GM21737 (cell line): ENCODE results near the gene GYG2.
"Not testable (repeated sequence)": the region's sequence is repeated elsewhere in the genome, so short reads cannot be mapped to it uniquely, and the experiment has no call there.

ENCODE experiments used
- ATAC-seq: cut with Tn5 transposase; IDR thresholded peaks from one replicate; pipeline ENCODE4 v1.9.1; 2021; ENCODE audit warnings: mild to moderate bottlenecking, moderate library complexity; ENCODE audit not compliant: unreplicated experiment

Gene GYG2

GRCh38 chrX:2812161-2812907 is 16.4 kb upstream of the GYG2 start:
- ATAC-seq = not testable (repeated sequence)

GRCh38 chrX:2817036-2817435 is 11.7 kb upstream of the GYG2 start:
- no peak for ATAC-seq

DNA sequence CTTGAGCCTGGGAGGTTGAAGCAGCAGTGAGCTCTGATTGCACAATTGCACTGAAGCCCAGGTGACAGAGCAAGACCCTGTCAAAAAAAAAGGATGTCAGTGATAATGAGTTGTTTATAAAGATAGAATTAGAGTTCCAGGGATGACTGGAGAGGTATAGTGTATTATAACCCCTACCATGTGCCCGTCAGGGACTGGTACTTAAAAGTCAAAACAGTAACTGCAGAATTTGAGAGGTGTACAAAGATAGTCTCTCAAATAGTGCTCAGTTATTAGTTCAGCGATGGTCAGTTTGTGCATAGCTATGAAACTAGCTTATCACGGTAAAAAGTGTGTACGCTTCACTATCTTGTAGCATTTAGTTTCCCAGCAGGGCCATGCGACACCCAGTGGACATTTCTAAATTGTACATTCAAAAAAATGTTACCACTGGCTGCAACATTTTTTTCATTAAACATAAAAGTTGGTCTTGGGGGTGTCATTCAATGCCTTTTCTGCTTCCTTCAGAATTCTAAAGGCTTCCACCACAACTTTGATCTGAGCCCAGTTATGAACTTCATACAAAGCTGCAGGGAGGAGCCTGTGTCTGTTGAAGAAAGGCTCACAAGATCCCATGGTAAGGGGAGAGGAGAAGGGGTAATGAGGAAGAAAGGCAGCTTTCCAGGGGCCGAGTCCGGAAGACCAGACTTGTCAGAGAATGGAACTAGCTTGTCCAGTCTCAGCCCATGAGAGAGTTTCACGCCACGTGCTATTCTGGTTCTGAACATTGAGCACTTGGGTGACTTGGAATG is 9.2 kb upstream of the GYG2 start:
- ATAC-seq = no peak

DNA sequence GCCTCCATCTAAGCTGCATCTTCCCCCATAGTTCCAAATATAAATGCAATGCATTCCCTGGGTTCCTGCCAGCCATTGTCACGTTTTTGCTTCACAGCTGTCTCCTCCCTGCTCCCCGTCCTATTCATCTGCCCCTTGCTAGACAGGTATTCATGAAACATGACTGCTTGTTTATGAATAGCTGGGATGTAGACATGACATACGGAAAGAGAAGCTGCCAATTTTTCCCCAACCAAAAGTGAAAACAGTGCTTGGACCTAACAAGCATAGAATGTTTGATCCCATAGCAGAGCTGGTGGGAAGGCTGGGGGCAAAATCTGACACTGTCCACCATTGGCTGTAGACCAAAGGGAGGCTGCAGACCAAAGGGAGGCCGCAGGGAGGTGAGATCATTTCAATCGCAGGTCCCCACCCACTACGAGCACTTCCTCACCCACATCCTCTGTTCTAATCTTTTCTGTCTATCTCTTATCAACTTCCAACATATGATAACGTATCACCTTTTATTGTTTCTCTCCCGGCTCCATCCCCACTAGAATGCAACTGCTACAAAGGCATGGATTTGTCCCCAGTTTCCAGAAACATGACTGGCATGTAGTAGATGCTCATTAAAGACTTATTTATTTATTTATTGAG is 8.5 kb upstream of the GYG2 start:
- ATAC-seq = no peak

GRCh38 chrX:2823795-2824386 is 4.8 kb upstream of the GYG2 start:
- no peak for ATAC-seq

DNA sequence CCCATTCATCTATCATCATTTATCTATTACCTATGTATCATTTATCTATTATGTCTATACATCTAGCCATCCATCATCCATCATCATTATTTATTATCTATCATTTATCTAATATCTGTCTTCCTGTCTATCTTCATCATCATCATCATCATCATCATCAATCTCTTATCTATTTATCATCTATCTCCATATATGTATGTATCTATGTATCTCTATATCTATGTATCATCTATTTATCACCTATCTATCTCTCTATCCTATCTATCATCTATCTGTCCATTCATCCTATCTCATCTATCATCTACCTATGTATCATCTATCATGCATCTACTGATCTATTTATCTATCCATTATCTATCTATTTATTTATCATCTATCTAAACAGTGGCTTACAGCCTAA is 3.8 kb upstream of the GYG2 start:
- ATAC-seq = no peak

GRCh38 chrX:2828959-2829411 is 255 bp downstream of the GYG2 start:
- no peak for ATAC-seq

DNA sequence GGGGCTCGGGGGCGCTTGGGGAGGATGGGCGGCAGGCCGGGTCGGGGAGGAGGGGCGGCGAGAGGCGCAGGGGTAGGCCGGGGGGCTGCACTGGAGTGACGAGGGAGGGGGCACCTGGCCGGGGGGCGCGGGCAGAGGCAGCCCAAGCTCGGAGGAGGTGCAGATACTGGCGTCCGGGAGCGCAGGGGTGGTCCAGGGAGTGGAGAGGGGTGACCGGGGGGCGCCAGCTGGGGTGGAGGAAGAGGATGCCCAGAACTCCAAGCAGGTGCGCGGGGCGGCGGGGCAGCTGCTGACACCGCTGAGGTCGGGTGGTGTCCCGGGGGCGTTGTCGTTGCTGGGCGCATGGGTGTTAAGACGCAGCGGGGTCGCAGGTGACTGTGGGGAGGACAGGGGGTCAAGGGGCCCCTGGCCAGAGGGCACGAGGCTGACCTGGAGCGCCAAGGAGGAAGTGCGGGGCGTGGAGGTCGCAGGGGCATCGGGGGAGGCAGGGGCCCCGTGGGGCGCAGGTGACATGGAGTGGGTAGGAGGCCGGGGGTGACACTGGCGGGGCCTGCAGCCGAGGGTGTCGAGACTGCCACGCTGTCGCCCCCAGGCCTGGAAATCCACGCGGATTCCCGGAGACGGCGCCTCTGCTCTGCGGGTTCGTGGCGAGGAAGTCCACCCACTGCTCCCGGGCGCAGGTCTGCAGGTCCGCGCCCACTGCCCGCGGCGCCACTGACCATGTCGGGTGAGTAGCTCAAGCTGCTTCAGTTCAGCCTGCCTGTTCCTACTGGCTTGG is 928 bp downstream of the GYG2 start:
- no peak for ATAC-seq

GRCh38 chrX:2831471-2832228 is 2.9 kb downstream of the GYG2 start:
- no peak for ATAC-seq

GRCh38 chrX:2837961-2838360 is 9.2 kb downstream of the GYG2 start:
- ATAC-seq = no peak

- ATAC-seq = no peak
Measured at GRCh38 chrX:2840961-2841360, 12.2 kb downstream of the GYG2 start.

DNA sequence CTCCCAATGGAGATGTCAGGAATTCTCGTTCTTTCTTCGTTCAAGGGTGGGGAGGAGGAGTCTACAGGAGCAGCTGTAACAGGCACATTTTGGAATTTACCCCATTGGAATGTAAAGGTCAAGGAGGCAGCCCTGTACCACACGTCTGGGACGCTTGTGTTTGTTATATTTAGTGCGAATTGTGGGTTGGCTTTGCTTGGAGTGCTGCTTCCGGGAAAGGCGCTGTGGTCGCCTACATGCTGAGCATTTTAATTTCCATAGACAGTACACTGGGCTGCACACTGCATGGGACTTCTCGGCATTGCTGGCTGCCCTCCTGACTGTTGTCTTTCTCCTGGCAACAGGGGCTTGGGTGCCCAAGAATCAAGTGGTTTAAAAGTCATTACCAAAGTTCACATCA is 12.8 kb downstream of the GYG2 start:
- no peak for ATAC-seq

DNA sequence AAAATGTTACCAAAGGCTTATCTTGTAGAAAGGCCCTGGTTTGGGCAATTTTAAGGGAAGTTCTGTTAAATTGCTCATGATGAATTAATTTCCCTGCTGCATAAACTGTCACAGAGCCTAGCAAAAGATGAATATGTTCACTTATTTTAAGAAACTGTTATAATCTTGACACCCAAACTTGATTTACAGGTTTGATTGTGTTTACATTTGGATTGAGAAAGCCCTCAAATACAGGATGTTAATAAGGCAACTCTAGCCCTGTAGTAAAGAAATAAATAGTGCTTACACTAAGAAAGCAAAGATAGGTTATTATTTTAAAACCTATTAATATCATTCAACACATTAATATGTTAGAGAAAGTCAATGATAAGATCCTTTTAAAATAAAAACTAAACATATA is 18.3 kb downstream of the GYG2 start:
- ATAC-seq = no peak

DNA sequence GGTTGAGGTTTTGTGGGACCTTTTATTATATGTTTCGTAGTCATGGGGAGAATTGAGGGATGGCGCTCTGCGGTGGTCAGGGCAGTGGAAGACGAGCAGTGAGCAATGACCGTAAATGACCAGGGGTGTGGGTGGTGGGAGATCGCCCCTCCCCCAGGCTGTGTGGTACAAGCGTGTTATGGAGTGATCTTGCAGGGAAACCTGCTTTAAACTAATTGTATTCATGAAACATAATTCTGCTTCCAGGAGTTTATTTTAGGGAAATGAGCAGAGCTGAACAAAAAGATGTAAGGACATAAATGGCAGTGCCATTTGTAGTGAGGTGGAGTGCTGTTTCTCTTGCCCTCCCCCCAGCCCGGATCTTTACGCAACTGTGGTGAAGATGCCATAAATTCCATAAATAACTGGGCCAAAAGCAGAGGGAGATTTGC is 20.2 kb downstream of the GYG2 start:
- ATAC-seq = no peak

DNA sequence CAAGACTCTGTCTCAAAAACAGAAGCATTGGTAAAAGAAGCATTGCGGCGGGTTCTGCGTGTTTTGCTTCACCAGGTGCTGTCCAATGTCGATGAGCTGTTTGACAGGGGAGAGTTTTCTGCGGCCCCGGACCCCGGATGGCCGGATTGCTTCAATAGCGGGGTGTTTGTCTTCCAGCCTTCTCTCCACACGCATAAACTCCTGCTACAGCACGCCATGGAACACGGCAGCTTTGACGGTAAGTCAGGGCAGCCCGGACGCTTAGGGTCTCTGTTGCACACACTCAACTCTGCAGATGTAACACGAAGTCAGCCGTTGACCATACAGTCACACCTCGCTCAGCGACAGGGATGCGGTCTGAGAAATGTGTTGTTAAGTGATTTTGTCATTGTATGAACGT is 26.2 kb downstream of the GYG2 start:
- ATAC-seq = no peak

GRCh38 chrX:2855761-2856160 is 27.0 kb downstream of the GYG2 start:
- no peak for ATAC-seq

DNA sequence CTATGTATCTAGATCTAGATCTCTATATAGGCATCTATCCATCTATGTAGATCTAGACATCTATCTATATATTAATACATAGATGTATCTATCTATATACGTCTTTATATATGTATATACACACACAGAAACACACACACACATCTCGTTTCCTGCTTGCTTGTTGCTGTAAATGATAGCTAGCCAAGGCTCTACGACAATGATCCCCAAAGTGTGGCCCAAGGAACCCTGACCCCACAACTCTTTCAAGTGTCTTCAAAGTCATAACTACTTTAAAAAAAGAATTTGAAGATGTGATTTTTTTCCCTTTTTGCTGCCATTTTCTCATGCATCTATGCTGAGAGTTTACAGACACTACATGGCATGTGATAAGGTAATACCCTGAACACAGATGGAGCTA is 28.8 kb downstream of the GYG2 start:
- no peak for ATAC-seq

- ATAC-seq = no peak
Measured at GRCh38 chrX:2859197-2859797, 30.6 kb downstream of the GYG2 start.

GRCh38 chrX:2862404-2862803 is 33.7 kb downstream of the GYG2 start:
- no peak for ATAC-seq

DNA sequence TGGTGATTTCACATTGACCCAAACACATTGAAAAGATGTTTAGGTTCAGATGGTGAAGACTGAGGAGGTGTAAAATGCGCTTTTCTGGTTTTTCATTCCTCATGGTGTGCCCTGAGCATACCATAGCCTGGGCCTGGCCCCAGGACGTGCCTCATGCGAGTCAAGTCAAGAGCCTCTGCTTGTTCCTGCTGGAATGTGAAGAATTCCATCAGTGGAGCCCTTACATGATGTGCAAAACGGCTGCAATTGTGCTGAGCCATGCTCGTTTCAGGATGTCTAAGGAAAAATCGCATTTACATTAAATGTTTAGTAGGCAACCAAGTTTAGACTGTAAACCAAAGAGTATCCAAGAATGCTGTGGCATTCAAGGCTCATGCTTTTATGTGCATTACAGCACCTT is 34.9 kb downstream of the GYG2 start:
- ATAC-seq = no peak
